Osteoblast (primary cell): ENCODE measurements around the gene LCN10. TPM values are rescaled to one million over a fixed set of nuclear protein-coding genes. Genes with fewer than 3 reads are reported as not detected.
A peak's percentile ranks its signal among the peaks of the same experiment; 100 is the strongest.
"Not testable (repeated sequence)": the region's sequence is repeated elsewhere in the genome, so short reads cannot be mapped to it uniquely, and the experiment has no call there.

Experiments used
- DNase-seq: peaks from one replicate; pipeline ENCODE4 v3.0.0; 2011; ENCODE audit warnings: low spot score, mixed read lengths; ENCODE audit not compliant: insufficient read length; ENCODE audit errors: missing footprints
- H2AFZ ChIP-seq: 2 replicates; pipeline ENCODE4 v1.6.0; 2011; ENCODE audit warnings: mild to moderate bottlenecking, low read length
- H3K27ac ChIP-seq: 2 replicates; pipeline ENCODE4 v1.5.1; 2011; ENCODE audit warnings: mild to moderate bottlenecking, low read depth, low read length, moderate library complexity
- H3K27me3 ChIP-seq: 2 replicates; pipeline ENCODE4 v1.6.0; 2012; ENCODE audit warnings: mild to moderate bottlenecking, control low read depth, inconsistent platforms, low read length, moderate library complexity; ENCODE audit not compliant: insufficient read depth
- H3K36me3 ChIP-seq: 2 replicates; pipeline ENCODE4 v1.5.1; 2011; ENCODE audit warnings: mild to moderate bottlenecking, low read length, control low read depth, moderate library complexity; ENCODE audit not compliant: insufficient read depth
- H3K4me1 ChIP-seq: 2 replicates; pipeline ENCODE4 v1.5.1; 2011; ENCODE audit warnings: mild to moderate bottlenecking, low read length, control low read depth, moderate library complexity; ENCODE audit not compliant: insufficient read depth
- H3K4me2 ChIP-seq: 2 replicates; pipeline ENCODE4 v1.6.0; 2011; ENCODE audit warnings: mild to moderate bottlenecking, low read length; ENCODE audit not compliant: insufficient read depth
- H3K4me3 ChIP-seq: fragments of 200-600 bp; sonication (generic); 3 replicates; pipeline ENCODE4 v1.5.1; 2012; ENCODE audit warnings: mild to moderate bottlenecking, low read length, inconsistent platforms; ENCODE audit not compliant: insufficient read depth
- H3K79me2 ChIP-seq: 2 replicates; pipeline ENCODE4 v1.6.0; 2012; ENCODE audit warnings: mild to moderate bottlenecking, low read length, control low read depth, inconsistent platforms; ENCODE audit not compliant: insufficient read depth
- H3K9me3 ChIP-seq: 2 replicates; pipeline ENCODE4 v1.5.1; 2011; ENCODE audit warnings: low read depth, low read length, control low read depth
- H4K20me1 ChIP-seq: 2 replicates; pipeline ENCODE4 v1.6.0; 2012; ENCODE audit warnings: mild to moderate bottlenecking, low read length, control low read depth; ENCODE audit not compliant: insufficient read depth
- CTCF ChIP-seq: IDR thresholded peaks from 2 replicates; pipeline ENCODE4 v1.5.1; 2011; ENCODE audit warnings: mild to moderate bottlenecking, low read depth, low read length, moderate library complexity; ENCODE audit errors: extremely low read depth
- total RNA-seq: library from RNA; depleted of rRNA; stranded (reverse); fragments of >200 nt; gene quantifications from 2 replicates; pipeline ENCODE4 v1.2.3, GENCODE V29; 2012

Gene LCN10
- total RNA-seq, 1 donor, result not detected

- no peak overlapping the region for H3K4me3 ChIP-seq
- no peaks in the 10 kb centered on the region for H3K36me3 ChIP-seq
- no peaks in the 10 kb centered on the region for H3K27me3 ChIP-seq
- no peaks in the 10 kb centered on the region for H3K4me1 ChIP-seq
- H3K27ac ChIP-seq, result no peak overlapping the region
- H4K20me1 ChIP-seq, result no peaks in the 10 kb centered on the region
- H3K4me2 ChIP-seq, result no peak overlapping the region
- H3K79me2 ChIP-seq, result no peaks in the 10 kb centered on the region
- DNase-seq, result peak; percentile 69
- H2AFZ ChIP-seq, result no peak overlapping the region
- peaks cover 8% of the 10 kb centered on the region for H3K9me3 ChIP-seq
- TF ChIP-seq CTCF, result no peak
Measured at GRCh38 chr9:136756134-136756438, 13.3 kb upstream of the LCN10 start.

- H3K36me3 ChIP-seq, H3K4me3 ChIP-seq, H2AFZ ChIP-seq, H4K20me1 ChIP-seq, H3K79me2 ChIP-seq, H3K9me3 ChIP-seq, H3K27me3 ChIP-seq, H3K27ac ChIP-seq, H3K4me1 ChIP-seq, H3K4me2 ChIP-seq: not testable (repeated sequence)
- DNase-seq, result peak; percentile 36
Measured at GRCh38 chr9:136755302-136756133, 12.8 kb upstream of the LCN10 start.

GRCh38 chr9:136754626-136755301 is 12.0 kb upstream of the LCN10 start:
- no peak for TF ChIP-seq CTCF

GRCh38 chr9:136754059-136754572 is 11.4 kb upstream of the LCN10 start:
- no peaks in the 10 kb centered on the region for H3K4me1 ChIP-seq
- H3K79me2 ChIP-seq, result no peaks in the 10 kb centered on the region
- H3K27me3 ChIP-seq, result no peaks in the 10 kb centered on the region
- H2AFZ ChIP-seq, result no peak overlapping the region
- no peak overlapping the region for H3K4me2 ChIP-seq
- peak; percentile 79 for DNase-seq
- TF ChIP-seq CTCF, result no peak
- no peak overlapping the region for H3K4me3 ChIP-seq
- no peaks in the 10 kb centered on the region for H3K36me3 ChIP-seq
- no peaks in the 10 kb centered on the region for H4K20me1 ChIP-seq
- H3K9me3 ChIP-seq, result peaks cover 8% of the 10 kb centered on the region
- no peak overlapping the region for H3K27ac ChIP-seq

More at GRCh38 chr9:136754626-136755301, 12.0 kb upstream of the LCN10 start:
- Histone ChIP-seq H3K27ac (no peak overlapping the region), H3K27me3 (no peaks in the 10 kb centered on the region), H3K4me3 (no peak overlapping the region), H3K36me3 (no peaks in the 10 kb centered on the region), H3K79me2 (no peaks in the 10 kb centered on the region), H4K20me1 (no peaks in the 10 kb centered on the region), H3K4me1 (no peaks in the 10 kb centered on the region), H3K4me2 (no peak overlapping the region), H3K9me3 (peaks cover 8% of the 10 kb centered on the region), H2AFZ (no peak overlapping the region)
- DNase-seq, result peak; percentile 83
